ENCODE measurements around the gene ZBTB16. TPM values are rescaled to one million over a fixed set of nuclear protein-coding genes. Genes with fewer than 3 reads are reported as not detected.

Gene ZBTB16
- total and polyA plus RNA-seq, 12 donors = 7.9 to 119 (median 53.2) TPM

DNA sequence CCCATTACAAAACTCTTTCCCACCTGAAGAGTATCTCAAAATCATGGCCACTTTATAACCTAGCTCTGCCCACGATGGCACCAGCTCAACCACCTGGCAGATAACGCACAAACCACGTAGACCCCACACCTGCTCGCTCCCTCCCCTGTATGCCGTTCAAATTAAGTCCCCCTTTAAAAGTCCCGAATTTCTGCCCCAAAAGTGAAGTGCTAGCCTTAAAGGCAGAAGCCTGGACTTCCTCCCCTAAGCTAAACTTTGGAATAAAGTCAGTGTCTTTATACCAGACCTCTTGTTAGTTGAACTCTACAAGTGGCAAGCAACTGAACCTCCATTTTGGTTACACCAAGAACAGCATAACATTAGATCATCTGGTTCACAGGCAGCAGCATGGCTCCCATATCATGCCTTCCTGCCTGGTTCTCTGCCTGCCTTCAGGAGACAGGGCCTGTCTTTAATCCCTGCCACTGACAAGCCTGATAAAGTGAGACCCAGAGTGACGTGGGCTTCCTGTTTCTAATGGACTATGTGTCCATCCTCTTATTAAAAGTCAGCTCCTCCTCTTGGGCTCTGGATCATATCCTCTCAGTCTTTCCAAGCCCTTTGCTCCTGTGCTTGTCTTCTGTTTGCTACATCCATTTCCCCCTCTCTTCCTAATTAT, 204.1 kb downstream of the ZBTB16 start:
- no peaks in the 10 kb centered on the region for H3K9me3 ChIP-seq (replicated peaks in 1 of 3)
- no peaks in the 10 kb centered on the region for H3K27me3 ChIP-seq
- TF ChIP-seq, protein P1, sequence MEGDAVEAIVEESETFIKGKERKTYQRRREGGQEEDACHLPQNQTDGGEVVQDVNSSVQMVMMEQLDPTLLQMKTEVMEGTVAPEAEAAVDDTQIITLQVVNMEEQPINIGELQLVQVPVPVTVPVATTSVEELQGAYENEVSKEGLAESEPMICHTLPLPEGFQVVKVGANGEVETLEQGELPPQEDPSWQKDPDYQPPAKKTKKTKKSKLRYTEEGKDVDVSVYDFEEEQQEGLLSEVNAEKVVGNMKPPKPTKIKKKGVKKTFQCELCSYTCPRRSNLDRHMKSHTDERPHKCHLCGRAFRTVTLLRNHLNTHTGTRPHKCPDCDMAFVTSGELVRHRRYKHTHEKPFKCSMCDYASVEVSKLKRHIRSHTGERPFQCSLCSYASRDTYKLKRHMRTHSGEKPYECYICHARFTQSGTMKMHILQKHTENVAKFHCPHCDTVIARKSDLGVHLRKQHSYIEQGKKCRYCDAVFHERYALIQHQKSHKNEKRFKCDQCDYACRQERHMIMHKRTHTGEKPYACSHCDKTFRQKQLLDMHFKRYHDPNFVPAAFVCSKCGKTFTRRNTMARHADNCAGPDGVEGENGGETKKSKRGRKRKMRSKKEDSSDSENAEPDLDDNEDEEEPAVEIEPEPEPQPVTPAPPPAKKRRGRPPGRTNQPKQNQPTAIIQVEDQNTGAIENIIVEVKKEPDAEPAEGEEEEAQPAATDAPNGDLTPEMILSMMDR (IDR thresholded peaks at IDR 0.05) = no peak
- no peak for TF ChIP-seq POLR2A (IDR thresholded peaks at IDR 0.05)
- intact Hi-C loops (cut with DNase I) = loop anchor here (5.0 kb wide), 4 partner anchors 81 to 366 kb away; no protein-coding TSS in a partner anchor
- H3K4me3 ChIP-seq = no peak overlapping the region
- peaks cover 7 to 21% of the 10 kb centered on the region in 2 donors for H3K4me1 ChIP-seq (replicated peaks in 1 of 2)
- peak in 1 of 7 donors; percentile 51 for DNase-seq
- 64 to 75% (median 73%) methylated on average over 7 of the region's 7 CpGs for WGBS, 4 donors
- peak overlapping the region in 1 of 5 donors; percentile 23 for H3K27ac ChIP-seq
- H3K36me3 ChIP-seq (replicated peaks in 1 of 2) = no peaks in the 10 kb centered on the region

DNA sequence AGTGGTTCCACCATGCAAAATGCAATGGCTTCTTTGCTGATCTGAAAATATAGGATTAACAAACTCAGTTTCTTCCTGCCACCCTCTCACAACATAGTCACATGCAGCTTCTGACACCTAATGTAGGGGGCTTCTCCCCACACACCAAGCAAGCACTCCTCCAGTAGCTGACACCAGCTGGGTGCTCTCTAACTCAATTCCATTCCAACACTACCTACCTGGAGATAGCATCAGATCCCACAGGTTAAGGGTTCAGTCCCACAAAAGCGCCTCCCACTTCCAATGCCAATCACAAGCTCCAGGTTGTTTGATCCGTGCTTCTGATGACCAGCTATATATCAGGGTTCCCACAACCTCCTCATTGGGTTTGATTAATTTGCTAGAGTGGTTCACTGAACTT, 204.9 kb downstream of the ZBTB16 start:
- H3K36me3 ChIP-seq (replicated peaks in 1 of 2) = no peaks in the 10 kb centered on the region
- H3K4me3 ChIP-seq = no peak overlapping the region
- intact Hi-C loops (cut with DNase I) = loop anchor here (5.0 kb wide), 4 partner anchors 82 to 367 kb away; no protein-coding TSS in a partner anchor
- peak in 1 of 7 donors; percentile 46 for DNase-seq
- H3K27me3 ChIP-seq = no peaks in the 10 kb centered on the region
- peaks cover 7 to 16% of the 10 kb centered on the region in 2 donors for H3K4me1 ChIP-seq (replicated peaks in 1 of 2)
- no peak overlapping the region for H3K27ac ChIP-seq
- TF ChIP-seq, protein P1 (IDR thresholded peaks at IDR 0.05) = no peak
- no peak for TF ChIP-seq POLR2A (IDR thresholded peaks at IDR 0.05)
- 78 to 87% (median 80%) methylated on average over 2 of the region's 2 CpGs for WGBS, 4 donors
- H3K9me3 ChIP-seq (replicated peaks in 1 of 3) = no peaks in the 10 kb centered on the region

DNA sequence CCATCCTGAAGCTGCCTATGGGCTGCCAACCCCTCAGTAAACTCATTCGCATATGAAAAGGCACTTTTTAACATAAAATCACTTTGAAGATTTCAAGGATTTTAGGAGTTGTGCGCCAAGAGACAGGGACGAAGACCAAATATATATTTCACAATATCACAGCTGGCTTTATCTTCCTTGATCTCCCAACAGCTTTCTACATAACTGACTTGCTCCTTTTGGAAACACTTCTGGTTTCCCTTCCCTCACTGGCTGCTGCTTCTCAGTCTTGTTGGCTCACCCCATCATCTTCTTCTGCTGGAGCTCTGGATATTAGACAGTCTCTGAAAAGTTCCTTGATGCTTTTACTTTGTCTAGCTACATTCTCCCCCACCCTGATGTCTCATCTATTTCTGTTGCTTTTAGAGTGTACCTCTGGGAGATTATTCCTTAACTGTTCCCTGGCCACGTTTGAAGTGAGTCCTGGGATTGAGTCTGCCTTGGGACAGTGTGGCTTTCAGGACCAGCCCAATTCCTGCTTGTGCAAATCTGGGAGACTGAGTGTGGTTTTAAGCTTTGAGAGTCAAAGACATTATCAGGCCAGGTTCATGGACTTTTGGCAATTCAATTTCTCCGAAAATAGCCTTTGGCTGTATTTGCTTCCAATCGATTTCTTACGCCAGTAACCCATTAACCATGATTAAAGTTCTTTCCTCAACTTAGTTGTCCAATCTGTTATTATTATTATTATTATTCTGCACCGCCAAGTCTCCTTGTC, 205.8 kb downstream of the ZBTB16 start:
- Histone ChIP-seq H3K36me3 (replicated peaks in 1 of 2) (no peaks in the 10 kb centered on the region), H3K27ac (peak overlapping the region in 1 of 5 donors; percentile 9), H3K9me3 (replicated peaks in 1 of 3) (no peaks in the 10 kb centered on the region), H3K4me1 (replicated peaks in 1 of 2) (peaks cover 6 to 7% of the 10 kb centered on the region in 2 donors), H3K27me3 (no peaks in the 10 kb centered on the region), H3K4me3 (no peak overlapping the region)
- intact Hi-C loops (cut with DNase I) = no loop called here
- DNase-seq = peak in 1 of 7 donors; percentile 35
- TF ChIP-seq, protein P1 (IDR thresholded peaks at IDR 0.05) = no peak
- TF ChIP-seq POLR2A (IDR thresholded peaks at IDR 0.05) = no peak
- 67 to 73% (median 70%) methylated on average over 8 of the region's 8 CpGs for WGBS, 4 donors

DNA sequence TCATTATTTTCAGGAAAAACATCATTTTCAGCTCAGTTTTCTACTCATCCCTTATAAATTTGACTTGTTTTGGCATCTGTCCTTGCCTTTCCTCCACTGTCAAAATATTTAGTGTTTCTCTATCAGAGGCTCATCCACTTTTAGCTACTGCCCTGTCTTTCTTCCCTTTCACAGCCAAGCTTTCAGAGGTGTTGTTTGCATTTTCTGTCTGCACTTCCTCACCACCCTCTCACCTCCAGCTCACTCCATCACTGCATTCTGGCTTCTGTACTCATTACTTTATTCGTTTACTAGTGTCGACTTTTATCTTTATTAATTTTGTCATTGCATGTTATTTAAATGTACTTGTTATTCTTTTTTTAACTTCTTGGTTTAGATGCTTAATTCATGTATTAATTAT, 210.0 kb downstream of the ZBTB16 start:
- intact Hi-C loops (cut with DNase I) = no loop called here
- no peak for DNase-seq
- H3K4me1 ChIP-seq (replicated peaks in 1 of 2) = no peaks in the 10 kb centered on the region
- no peak overlapping the region for H3K4me3 ChIP-seq
- no peaks in the 10 kb centered on the region for H3K27me3 ChIP-seq
- 68 to 79% (median 73%) methylated on average over 2 of the region's 2 CpGs for WGBS, 4 donors
- no peak overlapping the region for H3K27ac ChIP-seq
- H3K9me3 ChIP-seq (replicated peaks in 1 of 3) = no peaks in the 10 kb centered on the region
- H3K36me3 ChIP-seq (replicated peaks in 1 of 2) = no peaks in the 10 kb centered on the region
- TF ChIP-seq, protein P1 (IDR thresholded peaks at IDR 0.05) = no peak
- no peak for TF ChIP-seq POLR2A (IDR thresholded peaks at IDR 0.05)

All from adrenal gland (tissue), 12 donors.